Right atrium auricular region (tissue), 2 donors: ENCODE measurements around the gene BLVRB. TPM values are rescaled to one million over a fixed set of nuclear protein-coding genes. Genes with fewer than 3 reads are reported as not detected.

Experiments
- DNase-seq: peaks from one replicate; pipeline ENCODE4 v3.0.0-alpha.2; 2019; ENCODE audit warnings: low spot score
- H3K27ac ChIP-seq, 2 donors: fragments of 200-600 bp; sonication (generic); 1 replicate in 1 of 2; 2 replicates in 1 of 2; pipeline ENCODE4 v1.5.1; 2016 to 2019
- H3K27me3 ChIP-seq, 2 donors: fragments of 200-600 bp; sonication (generic); one replicate each; pipeline versions ENCODE4 v1.5.1 to v1.6.0; 2017 to 2019
- H3K36me3 ChIP-seq: fragments of 200-600 bp; sonication (generic); one replicate; pipeline ENCODE4 v1.5.1; 2016
- H3K4me1 ChIP-seq, 2 donors: fragments of 200-600 bp; sonication (generic); one replicate each; pipeline versions ENCODE4 v1.5.1 to v1.6.0; 2017 to 2019
- H3K4me3 ChIP-seq, 2 donors: fragments of 200-600 bp; sonication (generic); 1 replicate in 1 of 2; 2 replicates in 1 of 2; pipeline ENCODE4 v1.5.1; 2017 to 2019; ENCODE audit warnings: mild to moderate bottlenecking in 1 of 2, moderate library complexity in 1 of 2
- H3K9me3 ChIP-seq, 2 donors: fragments of 200-600 bp; sonication (generic); one replicate each; pipeline ENCODE4 v1.5.1; 2019
- CTCF ChIP-seq, 2 donors: fragments of 200-600 bp; sonication (generic); IDR thresholded peaks; one replicate each; pipeline ENCODE4 v1.5.1; 2019; ENCODE audit warnings: antibody characterized with exemption in 2 of 2
- total RNA-seq, 2 donors: library from RNA; depleted of rRNA; stranded (reverse); fragments of >200 nt; gene quantifications; one replicate each; pipeline ENCODE4 v1.1.0, GENCODE V29; 2016

BLVRB gene
- total RNA-seq, 2 donors from 2014 or later = 123 to 199 TPM

- DNase-seq = no peak
- no peaks in the 10 kb centered on the region for H3K27me3 ChIP-seq
- no peak overlapping the region for H3K4me3 ChIP-seq
- no peak for TF ChIP-seq CTCF (IDR thresholded peaks at IDR 0.05)
- peaks cover 0 to 54% of the 10 kb centered on the region in 2 donors for H3K4me1 ChIP-seq
- H3K36me3 ChIP-seq = peaks cover 9% of the 10 kb centered on the region
- H3K9me3 ChIP-seq = no peaks in the 10 kb centered on the region
- H3K27ac ChIP-seq = peak overlapping the region; percentile 74 to 83
Observed at GRCh38 chr19:40417643-40417981, 47.9 kb downstream of the BLVRB start.

- Histone ChIP-seq H3K4me1 (peaks cover 0 to 54% of the 10 kb centered on the region in 2 donors), H3K27ac (peak overlapping the region; percentile 74 to 83), H3K4me3 (no peak overlapping the region), H3K36me3 (peaks cover 4% of the 10 kb centered on the region), H3K9me3 (no peaks in the 10 kb centered on the region), H3K27me3 (no peaks in the 10 kb centered on the region)
- TF ChIP-seq CTCF (IDR thresholded peaks at IDR 0.05) = no peak
- DNase-seq = peak; percentile 80
Observed at GRCh38 chr19:40416918-40417642, 48.5 kb downstream of the BLVRB start.

- H3K4me1 ChIP-seq = peaks cover 0 to 58% of the 10 kb centered on the region in 2 donors
- no peaks in the 10 kb centered on the region for H3K27me3 ChIP-seq
- DNase-seq = no peak
- no peak for TF ChIP-seq CTCF (IDR thresholded peaks at IDR 0.05)
- no peaks in the 10 kb centered on the region for H3K36me3 ChIP-seq
- no peaks in the 10 kb centered on the region for H3K9me3 ChIP-seq
- H3K27ac ChIP-seq = peak overlapping the region in 1 of 2 donors; percentile 83
- no peak overlapping the region for H3K4me3 ChIP-seq
Observed at GRCh38 chr19:40415768-40416167, 49.8 kb downstream of the BLVRB start.

GRCh38 chr19:40414542-40415535 is 50.7 kb downstream of the BLVRB start:
- Histone ChIP-seq H3K27me3 (no peaks in the 10 kb centered on the region), H3K27ac (peak overlapping the region; percentile 37 to 48), H3K4me3 (no peak overlapping the region), H3K9me3 (no peaks in the 10 kb centered on the region), H3K36me3 (no peaks in the 10 kb centered on the region), H3K4me1 (peaks cover 0 to 54% of the 10 kb centered on the region in 2 donors)
- no peak for DNase-seq
- TF ChIP-seq CTCF (IDR thresholded peaks at IDR 0.05) = no peak

- Histone ChIP-seq H3K27me3 (no peaks in the 10 kb centered on the region), H3K9me3 (no peaks in the 10 kb centered on the region), H3K4me3 (no peak within 1 kb of the TSS), H3K36me3 (no peaks in the 10 kb centered on the region), H3K4me1 (peaks cover 0 to 51% of the 10 kb centered on the region in 2 donors), H3K27ac (peak within 1 kb of the TSS; percentile 82 to 89)
- DNase-seq = no peak
- TF ChIP-seq CTCF (IDR thresholded peaks at IDR 0.05) = no peak
Observed at GRCh38 chr19:40413291-40413845, 52.2 kb downstream of the BLVRB start, which contains the start of gene PRX. TSS of gene PRX (minus strand) at chr19:40413378. CDS start at chr19:40407932, 5,446 bp downstream.
